ENCODE measurements around the gene GPSM3. TPM values are rescaled to one million over a fixed set of nuclear protein-coding genes. Genes with fewer than 3 reads are reported as not detected.

Gene GPSM3
- total RNA-seq, 4 donors from 2014 or later: 5.7 to 17.4 (median 8.6) TPM

DNA sequence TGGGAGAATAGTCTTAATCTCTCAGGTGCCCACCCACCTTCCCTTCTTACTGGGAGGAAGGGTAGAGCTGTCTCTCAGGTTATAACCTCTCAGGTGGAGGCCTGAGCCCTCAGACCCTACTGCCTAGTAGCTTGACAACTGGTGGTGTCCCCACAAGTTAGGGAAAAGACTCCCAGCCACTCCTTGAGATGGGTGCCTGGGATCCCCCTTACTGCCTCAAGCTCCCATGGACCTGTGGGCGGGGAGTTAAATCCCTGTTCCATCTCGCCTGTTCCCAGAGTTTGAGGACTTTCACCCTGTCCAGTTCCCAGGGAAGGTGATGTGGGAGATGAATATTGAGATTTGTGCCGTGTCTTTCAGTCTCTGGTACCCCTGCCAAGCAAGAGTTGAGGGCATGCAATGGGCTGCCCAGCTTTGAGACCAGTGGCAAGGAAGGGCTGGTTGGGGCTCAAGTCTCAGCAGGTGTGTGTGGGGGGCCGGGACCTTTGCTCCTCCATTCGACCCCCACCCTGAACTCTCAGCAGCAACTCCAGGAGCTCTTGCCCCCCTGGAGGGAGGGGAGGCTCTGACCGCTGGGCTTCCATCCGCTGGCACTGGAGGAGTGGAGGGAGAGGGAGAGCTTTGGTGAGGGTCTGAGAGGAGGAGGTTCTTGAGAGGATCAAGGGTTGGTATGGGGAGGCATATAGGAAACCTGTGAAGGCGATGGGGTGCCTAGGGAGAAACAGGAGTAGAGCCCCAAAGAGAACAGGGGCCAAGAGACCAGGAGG lies 1.3 kb downstream of the GPSM3 start:
- Histone ChIP-seq H3K27ac (replicated peaks in 1 of 4) (peak overlapping the region; percentile 90 to 99 (median 98)), H3K4me1 (peaks cover 69 to 80% (median 76%) of the 10 kb centered on the region in 4 donors), H3K27me3 (no peaks in the 10 kb centered on the region), H3K36me3 (peaks cover 16 to 21% (median 20%) of the 10 kb centered on the region in 4 donors), H3K9me3 (no peaks in the 10 kb centered on the region), H3K4me3 (peak overlapping the region; percentile 66 to 92 (median 84))
- 87% methylated on average over 6 of the region's 8 CpGs for WGBS
- TF ChIP-seq POLR2A (IDR thresholded peaks at IDR 0.05; ENCODE audit: low read depth): no peak
- TF ChIP-seq, protein P1, sequence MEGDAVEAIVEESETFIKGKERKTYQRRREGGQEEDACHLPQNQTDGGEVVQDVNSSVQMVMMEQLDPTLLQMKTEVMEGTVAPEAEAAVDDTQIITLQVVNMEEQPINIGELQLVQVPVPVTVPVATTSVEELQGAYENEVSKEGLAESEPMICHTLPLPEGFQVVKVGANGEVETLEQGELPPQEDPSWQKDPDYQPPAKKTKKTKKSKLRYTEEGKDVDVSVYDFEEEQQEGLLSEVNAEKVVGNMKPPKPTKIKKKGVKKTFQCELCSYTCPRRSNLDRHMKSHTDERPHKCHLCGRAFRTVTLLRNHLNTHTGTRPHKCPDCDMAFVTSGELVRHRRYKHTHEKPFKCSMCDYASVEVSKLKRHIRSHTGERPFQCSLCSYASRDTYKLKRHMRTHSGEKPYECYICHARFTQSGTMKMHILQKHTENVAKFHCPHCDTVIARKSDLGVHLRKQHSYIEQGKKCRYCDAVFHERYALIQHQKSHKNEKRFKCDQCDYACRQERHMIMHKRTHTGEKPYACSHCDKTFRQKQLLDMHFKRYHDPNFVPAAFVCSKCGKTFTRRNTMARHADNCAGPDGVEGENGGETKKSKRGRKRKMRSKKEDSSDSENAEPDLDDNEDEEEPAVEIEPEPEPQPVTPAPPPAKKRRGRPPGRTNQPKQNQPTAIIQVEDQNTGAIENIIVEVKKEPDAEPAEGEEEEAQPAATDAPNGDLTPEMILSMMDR (IDR thresholded peaks at IDR 0.05): no peak
- TF ChIP-seq POLR2AphosphoS5 (IDR thresholded peaks at IDR 0.05): no peak
- TF ChIP-seq EP300 (IDR thresholded peaks at IDR 0.05): no peak
- no peak for DNase-seq (ENCODE audit: extremely low spot score)
- intact Hi-C loops (cut with DNase I): no loop called here

DNA sequence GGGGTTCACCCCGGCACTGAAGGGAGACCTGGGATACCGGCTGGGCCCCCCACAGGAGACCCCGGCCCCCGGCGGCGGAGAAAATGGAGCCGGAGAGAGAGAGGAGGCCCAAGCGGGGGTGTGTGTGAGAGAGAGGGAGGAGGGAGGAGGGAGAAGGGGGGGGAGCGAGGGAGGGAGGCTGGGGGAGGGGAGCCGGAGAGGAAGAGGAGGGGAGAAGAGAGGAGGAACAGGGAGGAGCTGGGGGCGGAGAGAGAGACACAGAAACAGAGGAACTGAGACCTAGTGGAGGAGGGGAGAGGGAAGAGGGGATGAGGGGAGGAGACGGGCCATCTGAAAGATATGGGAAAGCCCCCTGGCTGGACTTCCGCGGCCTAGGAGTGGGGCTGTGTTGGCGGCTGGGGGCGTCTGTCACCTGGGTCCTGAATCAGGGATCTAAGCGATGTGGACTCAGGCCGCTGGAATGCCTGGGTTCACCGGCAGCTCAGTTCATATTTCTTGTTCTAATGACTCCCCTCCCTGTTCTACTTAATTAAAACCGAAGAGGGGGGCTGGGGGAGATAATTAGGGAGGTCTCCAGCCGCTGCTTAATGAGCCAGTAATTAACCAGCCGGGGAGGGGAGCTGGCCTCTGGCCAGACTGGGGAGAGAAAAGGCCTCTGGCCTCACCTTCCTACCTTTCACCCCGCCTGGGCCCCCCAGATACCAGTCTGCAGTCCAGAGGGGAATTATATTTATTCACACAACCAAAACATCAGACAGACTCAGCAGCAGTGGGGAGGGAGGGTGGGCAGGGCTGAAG lies 2.2 kb downstream of the GPSM3 start, which contains the start of gene PBX2:
TSS of gene PBX2 (minus strand) at position 149 of the 798 bp plus-strand sequence. CDS start 287 bp downstream, outside the sequence.
- H3K36me3 ChIP-seq: peaks cover 16 to 24% (median 21%) of the 10 kb centered on the region in 4 donors
- no peak for TF ChIP-seq EP300 (IDR thresholded peaks at IDR 0.05)
- peak; percentile 57 for TF ChIP-seq POLR2A (IDR thresholded peaks at IDR 0.05; ENCODE audit: low read depth)
- TF ChIP-seq POLR2AphosphoS5 (IDR thresholded peaks at IDR 0.05): peak; percentile 85 to 89
- DNase-seq (ENCODE audit: extremely low spot score): peak; percentile 98
- H3K4me1 ChIP-seq: peaks cover 72 to 84% (median 80%) of the 10 kb centered on the region in 4 donors
- peak within 1 kb of the TSS; percentile 90 to 99 (median 98) for H3K27ac ChIP-seq (replicated peaks in 1 of 4)
- H3K27me3 ChIP-seq: no peaks in the 10 kb centered on the region
- H3K4me3 ChIP-seq: peak within 1 kb of the TSS; percentile 66 to 92 (median 84)
- 1% methylated on average over 21 of the region's 23 CpGs for WGBS
- H3K9me3 ChIP-seq: no peaks in the 10 kb centered on the region
- intact Hi-C loops (cut with DNase I): no loop called here

DNA sequence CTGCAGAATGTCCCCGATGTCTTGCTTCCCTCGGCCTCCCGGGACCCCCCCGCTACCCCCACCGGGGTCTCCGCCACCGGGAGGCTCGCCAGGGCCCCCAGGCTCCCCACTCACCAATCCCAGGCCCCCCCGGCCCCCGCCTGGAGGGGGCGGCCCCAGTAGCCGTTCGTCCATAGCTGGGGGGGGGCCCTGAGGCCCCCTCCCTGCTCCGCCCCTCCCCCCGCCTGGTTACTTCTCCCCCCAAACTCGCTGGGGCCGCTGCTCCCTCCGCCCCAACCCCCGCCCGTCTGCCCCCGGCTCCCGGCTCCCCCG lies 2.7 kb downstream of the GPSM3 start:
- TF ChIP-seq EP300 (IDR thresholded peaks at IDR 0.05): no peak
- no peak for TF ChIP-seq POLR2A (IDR thresholded peaks at IDR 0.05; ENCODE audit: low read depth)
- no peak for TF ChIP-seq POLR2AphosphoS5 (IDR thresholded peaks at IDR 0.05)
- TF ChIP-seq, protein P1 (IDR thresholded peaks at IDR 0.05): no peak
- DNase-seq (ENCODE audit: extremely low spot score): no peak
- no CpG with 5 or more reads among the region's 23 CpGs for WGBS
- peaks cover 16 to 24% (median 21%) of the 10 kb centered on the region in 4 donors for H3K36me3 ChIP-seq
- H3K4me3 ChIP-seq: peak overlapping the region; percentile 66 to 92 (median 84)
- intact Hi-C loops (cut with DNase I): no loop called here
- peaks cover 70 to 83% (median 80%) of the 10 kb centered on the region in 4 donors for H3K4me1 ChIP-seq
- peak overlapping the region; percentile 90 to 99 (median 98) for H3K27ac ChIP-seq (replicated peaks in 1 of 4)
- no peaks in the 10 kb centered on the region for H3K9me3 ChIP-seq
- no peaks in the 10 kb centered on the region for H3K27me3 ChIP-seq

DNA sequence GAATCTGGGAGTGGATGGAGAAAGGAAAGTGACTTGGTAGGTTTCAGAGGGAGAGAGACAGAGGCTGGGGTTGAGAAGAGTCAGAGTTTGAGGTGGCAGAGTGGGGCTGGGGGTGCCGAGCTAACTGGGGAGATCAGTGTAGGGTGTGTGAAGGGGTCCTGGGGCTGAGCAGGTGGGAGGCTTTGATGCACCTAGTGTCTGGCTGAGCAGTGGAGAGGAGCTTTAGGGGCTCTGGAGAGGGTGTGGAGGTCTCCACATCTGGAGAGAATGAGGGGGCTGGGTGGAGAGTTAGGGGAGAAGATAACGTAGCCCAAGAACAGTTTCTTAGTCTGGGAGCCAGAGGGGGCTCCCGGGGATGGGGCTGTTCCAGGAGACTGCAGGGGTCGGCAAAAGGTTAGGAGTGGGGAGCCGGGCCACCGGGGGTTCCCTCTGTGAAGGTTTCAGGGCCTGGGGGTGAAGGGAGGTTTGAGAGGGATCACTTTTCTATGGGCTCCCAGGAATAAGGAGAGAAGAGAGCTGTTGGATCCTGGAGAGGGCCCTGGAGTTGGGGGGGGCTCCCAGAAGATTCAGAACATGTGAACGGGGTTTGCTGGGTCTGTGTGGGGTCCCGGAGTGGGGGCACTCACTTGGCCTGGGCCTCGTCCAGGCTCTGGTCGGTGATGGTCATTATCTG lies 3.2 kb downstream of the GPSM3 start:
- no peak for TF ChIP-seq EP300 (IDR thresholded peaks at IDR 0.05)
- TF ChIP-seq, protein P1 (IDR thresholded peaks at IDR 0.05): peak in 1 of 3 experiments; percentile 3
- intact Hi-C loops (cut with DNase I): no loop called here
- 4% methylated on average over 6 of the region's 10 CpGs for WGBS
- Histone ChIP-seq H3K27ac (replicated peaks in 1 of 4) (peak overlapping the region; percentile 90 to 99 (median 98)), H3K9me3 (no peaks in the 10 kb centered on the region), H3K36me3 (peaks cover 16 to 24% (median 22%) of the 10 kb centered on the region in 4 donors), H3K27me3 (no peaks in the 10 kb centered on the region), H3K4me3 (peak overlapping the region; percentile 66 to 92 (median 84)), H3K4me1 (peaks cover 70 to 83% (median 80%) of the 10 kb centered on the region in 4 donors)
- DNase-seq (ENCODE audit: extremely low spot score): no peak
